GM21576 (cell line): ENCODE data around the gene ADGB.

Experiments used
- ATAC-seq: cut with Tn5 transposase; IDR thresholded peaks from one replicate; pipeline ENCODE4 v1.9.1; 2021; ENCODE audit warnings: mild to moderate bottlenecking, moderate library complexity; ENCODE audit not compliant: unreplicated experiment

The ADGB gene

DNA sequence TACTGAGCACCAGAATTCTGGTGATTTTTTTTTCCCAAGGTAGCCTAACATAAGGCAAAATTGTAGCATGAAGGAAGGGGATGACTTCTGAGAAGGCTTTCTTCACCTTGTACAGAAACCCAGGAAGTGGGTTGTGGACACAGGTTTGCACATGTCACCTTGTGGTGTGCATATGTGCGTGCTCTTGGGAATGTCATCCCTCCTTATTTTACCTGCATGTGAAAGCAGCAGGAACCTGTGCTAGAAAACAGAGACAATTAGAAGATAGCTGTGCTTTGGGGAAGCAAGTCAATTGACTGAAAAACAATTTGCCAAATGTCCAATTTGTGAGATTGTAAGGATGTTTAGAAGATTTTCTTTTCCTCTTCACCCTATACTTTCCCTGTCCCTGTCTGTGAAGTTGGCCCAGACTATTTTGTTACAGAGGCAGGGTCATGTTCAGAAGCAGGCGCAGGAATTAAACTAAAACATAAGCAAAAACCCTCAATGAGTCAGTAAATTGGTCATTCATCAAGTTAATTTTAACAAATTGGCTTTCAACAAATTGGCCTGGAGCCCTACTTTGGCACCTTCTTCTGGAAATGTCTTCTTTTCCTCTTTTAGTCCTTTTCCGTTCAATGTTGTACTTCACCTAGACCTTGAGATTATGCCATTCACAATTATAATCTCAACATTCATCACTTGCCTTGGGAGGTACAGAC, 261.2 kb downstream of the ADGB start:
- ATAC-seq: no peak

DNA sequence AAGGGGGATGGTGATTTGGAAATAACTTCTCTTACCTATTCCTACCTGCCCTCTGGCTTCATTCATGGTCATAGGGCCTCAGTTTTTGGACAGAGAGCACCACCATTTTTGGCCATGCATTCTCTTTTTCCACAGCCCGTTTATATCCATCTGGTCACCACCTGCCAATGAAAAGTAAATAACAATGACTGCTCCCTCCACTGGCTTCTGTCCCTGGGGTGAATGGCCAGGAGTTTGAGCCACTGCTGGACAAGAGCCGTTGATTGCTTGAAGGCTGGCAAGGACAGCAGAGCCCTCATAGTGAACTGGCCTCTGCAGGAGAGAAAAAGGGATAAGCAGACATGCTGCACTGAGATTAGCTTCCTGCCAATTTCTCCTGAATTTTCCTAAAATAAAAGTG, 261.8 kb downstream of the ADGB start:
- ATAC-seq: no peak

DNA sequence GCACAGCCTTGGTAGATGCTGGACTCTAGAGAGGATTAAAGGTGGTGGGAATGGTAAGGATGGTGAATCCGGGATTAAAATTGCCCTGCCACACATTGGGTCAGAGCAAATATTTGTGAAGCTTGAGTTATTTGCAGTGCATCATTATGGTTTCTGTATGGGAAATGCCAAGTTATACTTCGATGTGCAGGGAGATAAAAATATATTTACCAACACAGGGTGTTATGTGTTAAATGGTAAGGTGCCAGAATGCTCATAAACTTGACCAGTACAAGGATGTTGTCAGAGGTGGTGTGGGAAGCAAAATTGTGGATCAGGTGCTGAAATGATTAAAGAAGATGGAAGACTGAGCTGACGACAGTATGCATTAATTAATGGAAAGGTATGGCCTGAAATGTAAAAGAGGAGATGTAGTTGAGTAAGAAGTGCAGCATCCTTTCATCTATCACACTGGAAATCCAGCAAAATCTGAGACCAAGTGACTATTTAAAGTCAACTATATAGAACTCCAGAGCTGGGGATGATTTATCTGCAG, 262.3 kb downstream of the ADGB start:
- no peak for ATAC-seq

DNA sequence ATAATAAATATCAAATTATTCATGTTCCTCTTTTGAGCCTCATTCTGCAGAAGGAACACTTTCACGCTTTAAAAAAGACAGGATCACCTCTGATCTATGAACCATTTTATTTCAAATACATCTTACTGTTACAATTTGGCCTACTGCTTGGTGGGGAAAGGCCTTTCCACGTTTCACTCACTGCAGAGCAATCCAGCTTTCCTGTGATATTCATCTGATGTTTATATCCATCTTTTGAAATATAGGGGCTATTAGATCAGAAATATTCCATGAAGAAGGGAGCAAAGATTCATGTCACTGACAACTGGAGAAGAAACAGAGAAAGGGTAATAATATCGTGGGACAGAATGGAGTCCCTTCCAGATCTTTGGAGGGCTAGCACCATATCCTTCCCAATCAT, 262.9 kb downstream of the ADGB start:
- no peak for ATAC-seq

DNA sequence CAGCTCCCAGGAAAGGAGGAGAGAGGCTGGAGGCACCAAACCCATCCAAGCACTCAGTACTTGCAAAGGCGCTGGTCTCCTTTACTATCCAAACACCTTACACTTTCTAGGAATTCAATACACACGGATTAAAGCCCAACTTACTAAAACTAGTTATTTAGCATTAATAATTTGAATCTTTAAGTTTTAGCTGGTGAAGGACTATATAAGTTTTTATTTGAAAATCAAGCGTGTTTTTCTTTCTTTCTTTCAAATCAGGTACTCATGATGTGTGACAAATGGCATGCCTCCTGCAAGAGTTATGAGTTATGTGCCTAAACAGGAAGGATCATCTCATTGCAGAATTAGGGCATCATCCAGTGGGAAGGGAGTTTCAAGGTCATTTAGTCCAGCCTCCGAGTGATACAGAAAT, 263.7 kb downstream of the ADGB start:
- no peak for ATAC-seq

DNA sequence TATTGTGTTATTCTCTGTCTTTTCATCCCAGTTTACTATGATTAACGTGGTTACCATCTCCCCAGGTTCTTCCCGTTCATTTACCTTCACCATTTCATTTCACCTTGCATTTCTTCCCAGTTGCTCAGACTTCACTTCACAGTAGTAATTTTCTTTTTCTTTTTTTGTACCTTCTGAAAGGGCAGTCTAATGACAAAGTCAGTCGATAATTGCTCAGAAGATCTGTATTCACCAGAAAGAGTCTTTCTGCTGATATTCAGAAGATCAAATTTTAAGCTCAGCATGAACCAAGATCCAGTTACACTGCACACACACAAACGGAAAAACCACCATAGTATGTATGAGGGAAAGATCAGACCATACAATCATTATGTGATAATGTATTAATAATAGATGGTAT, 265.5 kb downstream of the ADGB start:
- no peak for ATAC-seq

DNA sequence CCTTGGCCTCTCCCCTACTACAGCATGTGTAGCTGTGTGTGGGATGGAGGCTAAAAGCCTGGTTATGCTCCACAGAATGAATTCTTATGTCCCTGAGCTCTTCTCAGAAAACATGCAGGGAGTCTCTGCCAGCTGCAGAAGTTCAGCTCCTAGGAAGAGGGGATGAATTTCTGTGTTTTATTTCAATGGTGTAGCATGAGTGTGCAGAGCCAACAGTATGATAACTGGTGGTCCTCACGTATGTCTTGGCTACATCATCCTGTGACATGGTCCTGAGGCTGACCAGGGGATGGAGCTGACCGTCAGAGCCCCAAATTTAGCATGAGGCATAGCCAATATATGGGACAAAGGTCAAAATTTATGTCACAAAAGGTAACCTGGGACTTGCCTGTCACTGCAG, 266.1 kb downstream of the ADGB start:
- no peak for ATAC-seq
